ENCODE results near the gene OR1F1.

DNA sequence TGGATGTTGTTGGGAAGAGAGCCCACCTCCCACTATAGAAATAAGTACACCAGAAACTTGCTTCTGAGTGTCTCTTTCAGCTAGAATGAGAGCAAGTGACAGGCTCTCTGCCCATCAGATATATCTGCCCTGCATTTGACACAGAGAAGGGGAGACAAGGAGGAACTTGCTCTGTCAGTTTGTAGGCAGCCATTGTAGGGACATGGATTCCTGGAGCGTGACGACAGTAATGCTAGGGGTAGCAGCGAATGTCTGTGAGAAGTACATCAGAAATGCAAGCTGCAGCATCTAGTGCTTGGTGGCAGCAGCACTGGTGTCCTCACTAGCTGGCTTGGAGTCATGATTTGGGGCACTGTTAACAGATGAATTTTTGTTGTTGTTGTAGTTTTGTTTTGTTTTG lies 24.0 kb downstream of the OR1F1 start:
- TF ChIP-seq POLR2A (IDR thresholded peaks at IDR 0.05), result no peak
- TF ChIP-seq, protein P1, sequence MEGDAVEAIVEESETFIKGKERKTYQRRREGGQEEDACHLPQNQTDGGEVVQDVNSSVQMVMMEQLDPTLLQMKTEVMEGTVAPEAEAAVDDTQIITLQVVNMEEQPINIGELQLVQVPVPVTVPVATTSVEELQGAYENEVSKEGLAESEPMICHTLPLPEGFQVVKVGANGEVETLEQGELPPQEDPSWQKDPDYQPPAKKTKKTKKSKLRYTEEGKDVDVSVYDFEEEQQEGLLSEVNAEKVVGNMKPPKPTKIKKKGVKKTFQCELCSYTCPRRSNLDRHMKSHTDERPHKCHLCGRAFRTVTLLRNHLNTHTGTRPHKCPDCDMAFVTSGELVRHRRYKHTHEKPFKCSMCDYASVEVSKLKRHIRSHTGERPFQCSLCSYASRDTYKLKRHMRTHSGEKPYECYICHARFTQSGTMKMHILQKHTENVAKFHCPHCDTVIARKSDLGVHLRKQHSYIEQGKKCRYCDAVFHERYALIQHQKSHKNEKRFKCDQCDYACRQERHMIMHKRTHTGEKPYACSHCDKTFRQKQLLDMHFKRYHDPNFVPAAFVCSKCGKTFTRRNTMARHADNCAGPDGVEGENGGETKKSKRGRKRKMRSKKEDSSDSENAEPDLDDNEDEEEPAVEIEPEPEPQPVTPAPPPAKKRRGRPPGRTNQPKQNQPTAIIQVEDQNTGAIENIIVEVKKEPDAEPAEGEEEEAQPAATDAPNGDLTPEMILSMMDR (IDR thresholded peaks at IDR 0.05), result no peak
